GM23338 (cell line): ENCODE results near the gene BNC2. TPM values are rescaled to one million over a fixed set of nuclear protein-coding genes. Genes with fewer than 3 reads are reported as not detected.

ENCODE experiments used
- ATAC-seq: fragments of 200-7000 bp; cut with Tn5 transposase; 3 replicates; pipeline ENCODE4 v1.9.1; 2020
- DNase-seq: peaks from one replicate; pipeline ENCODE4 v3.0.0-alpha.2; 2015; ENCODE audit warnings: low spot score
- H2AFZ ChIP-seq: fragments of 200-600 bp; sonication (generic); 2 replicates; pipeline ENCODE4 v1.8.0; 2016; ENCODE audit warnings: antibody characterized with exemption, mild to moderate bottlenecking, moderate library complexity
- H3F3A ChIP-seq: fragments of 200-600 bp; sonication (generic); replicated peaks from 2 replicates; pipeline ENCODE4 v1.8.0; 2017; ENCODE audit warnings: antibody characterized with exemption, mixed run types, low read depth
- H3K27ac ChIP-seq: fragments of 200-600 bp; sonication (generic); 2 replicates; pipeline ENCODE4 v1.6.1; 2016; ENCODE audit warnings: low read depth
- H3K27me3 ChIP-seq: fragments of 200-600 bp; sonication (generic); 2 replicates; pipeline ENCODE4 v1.8.0; 2016; ENCODE audit warnings: mild to moderate bottlenecking, mixed run types, moderate library complexity; ENCODE audit not compliant: insufficient read depth
- H3K36me3 ChIP-seq: fragments of 200-600 bp; sonication (generic); 2 replicates; pipeline ENCODE4 v1.8.0; 2016; ENCODE audit warnings: mild to moderate bottlenecking; ENCODE audit not compliant: insufficient read depth
- H3K4me1 ChIP-seq: fragments of 200-600 bp; sonication (generic); 2 replicates; pipeline ENCODE4 v1.8.0; 2016; ENCODE audit warnings: mild to moderate bottlenecking, moderate library complexity; ENCODE audit not compliant: insufficient read depth
- H3K4me2 ChIP-seq: fragments of 200-600 bp; sonication (generic); 2 replicates; pipeline ENCODE4 v1.7.1; 2017; ENCODE audit warnings: mixed run types
- H3K4me3 ChIP-seq: fragments of 200-600 bp; sonication (generic); 2 replicates; pipeline ENCODE4 v1.6.1; 2016; ENCODE audit warnings: mixed run types
- H3K79me2 ChIP-seq: fragments of 200-600 bp; sonication (generic); replicated peaks from 2 replicates; pipeline ENCODE4 v1.8.0; 2017; ENCODE audit warnings: mild to moderate bottlenecking; ENCODE audit not compliant: insufficient read depth
- H3K9me2 ChIP-seq: fragments of 200-600 bp; sonication (generic); 2 replicates; pipeline ENCODE4 v1.8.0; 2017; ENCODE audit not compliant: insufficient read depth
- H4K20me1 ChIP-seq: fragments of 200-600 bp; sonication (generic); replicated peaks from 2 replicates; pipeline ENCODE4 v1.8.0; 2017; ENCODE audit warnings: mild to moderate bottlenecking; ENCODE audit not compliant: insufficient read depth
- H3K27ac Mint-ChIP-seq: 2 replicates; pipeline ENCODE4 v1.8.0; 2020; ENCODE audit warnings: inconsistent platforms, mild to moderate bottlenecking, moderate library complexity, mixed read lengths
- H3K27me3 Mint-ChIP-seq: 3 replicates; pipeline ENCODE4 v1.8.0; 2022; ENCODE audit warnings: low read depth, mild to moderate bottlenecking, moderate library complexity, mixed read lengths, inconsistent platforms; ENCODE audit not compliant: insufficient read depth, poor library complexity
- H3K36me3 Mint-ChIP-seq: 3 replicates; pipeline ENCODE4 v1.8.0; 2021; ENCODE audit warnings: low read depth, mild to moderate bottlenecking, inconsistent platforms, moderate library complexity, mixed read lengths
- H3K4me1 Mint-ChIP-seq: 3 replicates; pipeline ENCODE4 v1.8.0; 2020; ENCODE audit warnings: mild to moderate bottlenecking, inconsistent platforms, mixed read lengths
- H3K4me3 Mint-ChIP-seq: 3 replicates; pipeline ENCODE4 v1.8.0; 2021; ENCODE audit warnings: moderate library complexity, mild to moderate bottlenecking, inconsistent platforms, mixed read lengths
- H3K9me3 Mint-ChIP-seq: 3 replicates; pipeline ENCODE4 v1.8.0; 2020; ENCODE audit warnings: moderate library complexity, mild to moderate bottlenecking, inconsistent platforms, mixed read lengths
- CREB1 ChIP-seq: fragments of 250-450 bp; sonication (Bioruptor Pico); IDR thresholded peaks from 2 replicates; pipeline ENCODE4 v1.5.0; 2020; ENCODE audit warnings: low read depth, mild to moderate bottlenecking, moderate library complexity
- EZH2phosphoT487 ChIP-seq: fragments of 200-600 bp; sonication (generic); IDR thresholded peaks from one replicate; pipeline ENCODE4 v1.8.1; 2018; ENCODE audit warnings: antibody characterized with exemption; ENCODE audit not compliant: unreplicated experiment
- JUNB ChIP-seq: IDR thresholded peaks from one replicate; pipeline ENCODE4 v1.6.1; 2016; ENCODE audit warnings: antibody characterized with exemption; ENCODE audit not compliant: unreplicated experiment
- NANOG ChIP-seq: IDR thresholded peaks from 2 replicates; pipeline ENCODE4 v1.6.1; 2016; ENCODE audit warnings: antibody characterized with exemption, borderline replicate concordance
- POLR2AphosphoS5 ChIP-seq: IDR thresholded peaks from 2 replicates; pipeline ENCODE4 v1.6.1; 2016; ENCODE audit warnings: antibody characterized with exemption, low read depth
- STAT1 ChIP-seq: IDR thresholded peaks from one replicate; pipeline ENCODE4 v1.6.1; 2016; ENCODE audit warnings: antibody characterized with exemption; ENCODE audit not compliant: unreplicated experiment
- ZNF331 ChIP-seq: fragments of 250-450 bp; sonication (Bioruptor Pico); IDR thresholded peaks from 2 replicates; pipeline ENCODE4 v1.5.0; 2020; ENCODE audit warnings: low read depth, mild to moderate bottlenecking, moderate library complexity
- polyA plus RNA-seq: library from polyadenylated mRNA; unstranded; fragments of >200 nt; fragmentation: Nextera tagmentation; extraction: Ambion mirVana; gene quantifications from 2 replicates; pipeline ENCODE4 v1.2.1, GENCODE V29; 2016
- total RNA-seq: library from RNA; depleted of rRNA; stranded (reverse); fragments of >200 nt; shearing (Covaris generic); gene quantifications from 2 replicates; pipeline ENCODE4 v1.2.3, GENCODE V29; 2014
- TF ChIP-seq, protein P1 (sequence below): IDR thresholded peaks from one replicate; pipeline ENCODE4 v1.6.1; 2018; ENCODE audit warnings: antibody characterized with exemption; ENCODE audit not compliant: unreplicated experiment
- TF ChIP-seq, protein P2 (sequence below): fragments of 250-450 bp; sonication (Bioruptor Pico); IDR thresholded peaks from 2 replicates; pipeline ENCODE4 v1.5.0; 2020; ENCODE audit warnings: mild to moderate bottlenecking, moderate library complexity
- TF ChIP-seq, protein P3 (sequence below): IDR thresholded peaks from 2 replicates; pipeline ENCODE4 v1.6.1; 2016; ENCODE audit warnings: antibody characterized with exemption

The BNC2 gene
- total and polyA plus RNA-seq, 2 experiments from 2014 or later = 12.7 to 13.2 TPM

DNA sequence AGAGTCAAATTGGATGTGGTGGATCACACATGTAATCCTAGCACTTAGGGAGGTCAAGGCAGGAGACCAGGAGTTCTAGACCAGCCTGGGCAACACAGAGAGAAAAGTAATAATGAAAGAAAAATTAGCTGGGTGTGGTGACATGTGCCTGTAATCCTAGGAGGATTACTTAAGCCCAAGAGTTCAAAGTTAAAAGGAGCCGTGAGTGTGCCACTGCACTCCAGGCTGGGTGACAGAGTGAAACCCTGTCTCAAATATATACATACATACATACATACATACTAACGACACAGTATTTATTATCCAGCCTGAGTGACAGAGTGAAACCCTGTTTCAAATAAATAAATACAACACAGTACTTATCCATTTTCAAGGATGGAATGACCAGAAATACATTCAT is 180.3 kb downstream of the BNC2 start:
- Histone ChIP-seq H3F3A (no peaks in the 10 kb centered on the region), H4K20me1 (no peaks in the 10 kb centered on the region), H3K27me3 (no peaks in the 10 kb centered on the region), H3K27ac (no peak overlapping the region), H2AFZ (no peak overlapping the region), H3K36me3 (no peaks in the 10 kb centered on the region), H3K4me3 (no peak overlapping the region), H3K79me2 (no peaks in the 10 kb centered on the region; the same call in none of the 2 replicates), H3K4me2 (no peak overlapping the region), H3K9me2 (no peaks in the 10 kb centered on the region), H3K4me1 (peaks cover 55% of the 10 kb centered on the region)
- H3K27ac Mint-ChIP-seq = no peak overlapping the region
- no peaks in the 10 kb centered on the region for H3K27me3 Mint-ChIP-seq
- ATAC-seq = no peak
- DNase-seq = no peak
- H3K36me3 Mint-ChIP-seq = no peaks in the 10 kb centered on the region
- H3K4me1 Mint-ChIP-seq = peaks cover 69% of the 10 kb centered on the region
- H3K4me3 Mint-ChIP-seq = no peak overlapping the region
- TF ChIP-seq JUNB = no peak
- no peaks in the 10 kb centered on the region for H3K9me3 Mint-ChIP-seq

DNA sequence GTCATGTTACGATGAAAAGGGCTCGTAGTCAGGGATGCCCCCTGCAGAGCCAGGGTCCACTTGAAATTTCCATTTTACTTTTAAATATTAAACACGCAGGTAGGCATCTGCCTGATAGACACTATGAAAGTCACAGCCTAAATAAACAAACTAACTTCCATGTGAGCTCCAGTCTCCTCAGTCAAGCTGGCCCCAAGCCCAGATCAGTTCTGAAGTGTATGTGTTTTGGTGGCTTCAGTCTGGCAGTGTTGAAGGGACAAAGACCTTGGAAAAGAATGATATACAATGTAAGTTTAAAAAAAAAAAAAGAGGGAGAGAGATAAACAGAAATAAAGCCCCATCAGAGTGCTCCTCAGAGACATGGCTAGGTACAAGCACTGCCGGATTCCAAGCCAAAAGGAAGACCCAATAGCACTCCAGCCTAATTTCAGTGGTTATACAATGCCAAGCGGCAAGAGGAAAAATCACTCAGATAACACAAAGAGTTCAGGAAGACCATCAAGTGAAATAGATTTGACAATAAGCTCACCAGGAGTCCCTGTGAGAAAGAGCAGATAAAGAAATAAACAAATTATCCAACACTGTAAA is 181.0 kb downstream of the BNC2 start:
- Histone ChIP-seq H4K20me1 (no peaks in the 10 kb centered on the region), H3K4me2 (peak overlapping the region; percentile 44; the same call in 1 of the 2 replicates), H3K27me3 (no peaks in the 10 kb centered on the region), H3F3A (no peaks in the 10 kb centered on the region), H3K36me3 (no peaks in the 10 kb centered on the region), H3K4me3 (no peak overlapping the region), H3K79me2 (no peaks in the 10 kb centered on the region; the same call in none of the 2 replicates), H3K27ac (0 out of 2 replicates have a peak overlapping the region, but pooled peaks have one; percentile 42), H2AFZ (no peak overlapping the region), H3K9me2 (no peaks in the 10 kb centered on the region), H3K4me1 (peaks cover 49% of the 10 kb centered on the region)
- H3K27ac Mint-ChIP-seq = 0 out of 2 replicates have a peak overlapping the region, but pooled peaks have one; percentile 5
- peaks cover 65% of the 10 kb centered on the region for H3K4me1 Mint-ChIP-seq
- no peaks in the 10 kb centered on the region for H3K27me3 Mint-ChIP-seq
- ATAC-seq (peak; percentile 19; the same call in 2 of the 3 replicates), DNase-seq (no peak)
- H3K36me3 Mint-ChIP-seq = no peaks in the 10 kb centered on the region
- no peak overlapping the region for H3K4me3 Mint-ChIP-seq
- no peaks in the 10 kb centered on the region for H3K9me3 Mint-ChIP-seq
- TF ChIP-seq NANOG (no peak), ZNF331 (CRISPR knock-in tag) (no peak), STAT1 (no peak), CREB1 (CRISPR knock-in tag) (no peak), JUNB (no peak), EZH2phosphoT487 (no peak), POLR2AphosphoS5 (no peak)
- TF ChIP-seq, protein P1, sequence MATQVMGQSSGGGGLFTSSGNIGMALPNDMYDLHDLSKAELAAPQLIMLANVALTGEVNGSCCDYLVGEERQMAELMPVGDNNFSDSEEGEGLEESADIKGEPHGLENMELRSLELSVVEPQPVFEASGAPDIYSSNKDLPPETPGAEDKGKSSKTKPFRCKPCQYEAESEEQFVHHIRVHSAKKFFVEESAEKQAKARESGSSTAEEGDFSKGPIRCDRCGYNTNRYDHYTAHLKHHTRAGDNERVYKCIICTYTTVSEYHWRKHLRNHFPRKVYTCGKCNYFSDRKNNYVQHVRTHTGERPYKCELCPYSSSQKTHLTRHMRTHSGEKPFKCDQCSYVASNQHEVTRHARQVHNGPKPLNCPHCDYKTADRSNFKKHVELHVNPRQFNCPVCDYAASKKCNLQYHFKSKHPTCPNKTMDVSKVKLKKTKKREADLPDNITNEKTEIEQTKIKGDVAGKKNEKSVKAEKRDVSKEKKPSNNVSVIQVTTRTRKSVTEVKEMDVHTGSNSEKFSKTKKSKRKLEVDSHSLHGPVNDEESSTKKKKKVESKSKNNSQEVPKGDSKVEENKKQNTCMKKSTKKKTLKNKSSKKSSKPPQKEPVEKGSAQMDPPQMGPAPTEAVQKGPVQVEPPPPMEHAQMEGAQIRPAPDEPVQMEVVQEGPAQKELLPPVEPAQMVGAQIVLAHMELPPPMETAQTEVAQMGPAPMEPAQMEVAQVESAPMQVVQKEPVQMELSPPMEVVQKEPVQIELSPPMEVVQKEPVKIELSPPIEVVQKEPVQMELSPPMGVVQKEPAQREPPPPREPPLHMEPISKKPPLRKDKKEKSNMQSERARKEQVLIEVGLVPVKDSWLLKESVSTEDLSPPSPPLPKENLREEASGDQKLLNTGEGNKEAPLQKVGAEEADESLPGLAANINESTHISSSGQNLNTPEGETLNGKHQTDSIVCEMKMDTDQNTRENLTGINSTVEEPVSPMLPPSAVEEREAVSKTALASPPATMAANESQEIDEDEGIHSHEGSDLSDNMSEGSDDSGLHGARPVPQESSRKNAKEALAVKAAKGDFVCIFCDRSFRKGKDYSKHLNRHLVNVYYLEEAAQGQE = no peak
- TF ChIP-seq, protein P2, sequence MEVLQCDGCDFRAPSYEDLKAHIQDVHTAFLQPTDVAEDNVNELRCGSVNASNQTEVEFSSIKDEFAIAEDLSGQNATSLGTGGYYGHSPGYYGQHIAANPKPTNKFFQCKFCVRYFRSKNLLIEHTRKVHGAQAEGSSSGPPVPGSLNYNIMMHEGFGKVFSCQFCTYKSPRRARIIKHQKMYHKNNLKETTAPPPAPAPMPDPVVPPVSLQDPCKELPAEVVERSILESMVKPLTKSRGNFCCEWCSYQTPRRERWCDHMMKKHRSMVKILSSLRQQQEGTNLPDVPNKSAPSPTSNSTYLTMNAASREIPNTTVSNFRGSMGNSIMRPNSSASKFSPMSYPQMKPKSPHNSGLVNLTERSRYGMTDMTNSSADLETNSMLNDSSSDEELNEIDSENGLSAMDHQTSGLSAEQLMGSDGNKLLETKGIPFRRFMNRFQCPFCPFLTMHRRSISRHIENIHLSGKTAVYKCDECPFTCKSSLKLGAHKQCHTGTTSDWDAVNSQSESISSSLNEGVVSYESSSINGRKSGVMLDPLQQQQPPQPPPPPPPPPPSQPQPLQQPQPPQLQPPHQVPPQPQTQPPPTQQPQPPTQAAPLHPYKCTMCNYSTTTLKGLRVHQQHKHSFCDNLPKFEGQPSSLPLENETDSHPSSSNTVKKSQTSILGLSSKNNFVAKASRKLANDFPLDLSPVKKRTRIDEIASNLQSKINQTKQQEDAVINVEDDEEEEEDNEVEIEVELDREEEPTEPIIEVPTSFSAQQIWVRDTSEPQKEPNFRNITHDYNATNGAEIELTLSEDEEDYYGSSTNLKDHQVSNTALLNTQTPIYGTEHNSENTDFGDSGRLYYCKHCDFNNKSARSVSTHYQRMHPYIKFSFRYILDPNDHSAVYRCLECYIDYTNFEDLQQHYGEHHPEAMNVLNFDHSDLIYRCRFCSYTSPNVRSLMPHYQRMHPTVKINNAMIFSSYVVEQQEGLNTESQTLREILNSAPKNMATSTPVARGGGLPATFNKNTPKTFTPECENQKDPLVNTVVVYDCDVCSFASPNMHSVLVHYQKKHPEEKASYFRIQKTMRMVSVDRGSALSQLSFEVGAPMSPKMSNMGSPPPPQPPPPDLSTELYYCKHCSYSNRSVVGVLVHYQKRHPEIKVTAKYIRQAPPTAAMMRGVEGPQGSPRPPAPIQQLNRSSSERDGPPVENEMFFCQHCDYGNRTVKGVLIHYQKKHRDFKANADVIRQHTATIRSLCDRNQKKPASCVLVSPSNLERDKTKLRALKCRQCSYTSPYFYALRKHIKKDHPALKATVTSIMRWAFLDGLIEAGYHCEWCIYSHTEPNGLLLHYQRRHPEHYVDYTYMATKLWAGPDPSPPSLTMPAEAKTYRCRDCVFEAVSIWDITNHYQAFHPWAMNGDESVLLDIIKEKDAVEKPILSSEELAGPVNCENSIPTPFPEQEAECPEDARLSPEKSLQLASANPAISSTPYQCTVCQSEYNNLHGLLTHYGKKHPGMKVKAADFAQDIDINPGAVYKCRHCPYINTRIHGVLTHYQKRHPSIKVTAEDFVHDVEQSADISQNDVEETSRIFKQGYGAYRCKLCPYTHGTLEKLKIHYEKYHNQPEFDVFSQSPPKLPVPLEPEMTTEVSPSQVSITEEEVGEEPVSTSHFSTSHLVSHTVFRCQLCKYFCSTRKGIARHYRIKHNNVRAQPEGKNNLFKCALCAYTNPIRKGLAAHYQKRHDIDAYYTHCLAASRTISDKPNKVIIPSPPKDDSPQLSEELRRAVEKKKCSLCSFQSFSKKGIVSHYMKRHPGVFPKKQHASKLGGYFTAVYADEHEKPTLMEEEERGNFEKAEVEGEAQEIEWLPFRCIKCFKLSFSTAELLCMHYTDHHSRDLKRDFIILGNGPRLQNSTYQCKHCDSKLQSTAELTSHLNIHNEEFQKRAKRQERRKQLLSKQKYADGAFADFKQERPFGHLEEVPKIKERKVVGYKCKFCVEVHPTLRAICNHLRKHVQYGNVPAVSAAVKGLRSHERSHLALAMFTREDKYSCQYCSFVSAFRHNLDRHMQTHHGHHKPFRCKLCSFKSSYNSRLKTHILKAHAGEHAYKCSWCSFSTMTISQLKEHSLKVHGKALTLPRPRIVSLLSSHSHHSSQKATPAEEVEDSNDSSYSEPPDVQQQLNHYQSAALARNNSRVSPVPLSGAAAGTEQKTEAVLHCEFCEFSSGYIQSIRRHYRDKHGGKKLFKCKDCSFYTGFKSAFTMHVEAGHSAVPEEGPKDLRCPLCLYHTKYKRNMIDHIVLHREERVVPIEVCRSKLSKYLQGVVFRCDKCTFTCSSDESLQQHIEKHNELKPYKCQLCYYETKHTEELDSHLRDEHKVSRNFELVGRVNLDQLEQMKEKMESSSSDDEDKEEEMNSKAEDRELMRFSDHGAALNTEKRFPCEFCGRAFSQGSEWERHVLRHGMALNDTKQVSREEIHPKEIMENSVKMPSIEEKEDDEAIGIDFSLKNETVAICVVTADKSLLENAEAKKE = no peak
- TF ChIP-seq, protein P3, sequence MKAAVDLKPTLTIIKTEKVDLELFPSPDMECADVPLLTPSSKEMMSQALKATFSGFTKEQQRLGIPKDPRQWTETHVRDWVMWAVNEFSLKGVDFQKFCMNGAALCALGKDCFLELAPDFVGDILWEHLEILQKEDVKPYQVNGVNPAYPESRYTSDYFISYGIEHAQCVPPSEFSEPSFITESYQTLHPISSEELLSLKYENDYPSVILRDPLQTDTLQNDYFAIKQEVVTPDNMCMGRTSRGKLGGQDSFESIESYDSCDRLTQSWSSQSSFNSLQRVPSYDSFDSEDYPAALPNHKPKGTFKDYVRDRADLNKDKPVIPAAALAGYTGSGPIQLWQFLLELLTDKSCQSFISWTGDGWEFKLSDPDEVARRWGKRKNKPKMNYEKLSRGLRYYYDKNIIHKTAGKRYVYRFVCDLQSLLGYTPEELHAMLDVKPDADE = no peak
